ENCODE results near the gene CAMK2G. TPM values are rescaled to one million over a fixed set of nuclear protein-coding genes. Genes with fewer than 3 reads are reported as not detected.

CAMK2G gene
- total and polyA plus RNA-seq, 7 donors: 15.8 to 60.3 (median 50.5) TPM

DNA sequence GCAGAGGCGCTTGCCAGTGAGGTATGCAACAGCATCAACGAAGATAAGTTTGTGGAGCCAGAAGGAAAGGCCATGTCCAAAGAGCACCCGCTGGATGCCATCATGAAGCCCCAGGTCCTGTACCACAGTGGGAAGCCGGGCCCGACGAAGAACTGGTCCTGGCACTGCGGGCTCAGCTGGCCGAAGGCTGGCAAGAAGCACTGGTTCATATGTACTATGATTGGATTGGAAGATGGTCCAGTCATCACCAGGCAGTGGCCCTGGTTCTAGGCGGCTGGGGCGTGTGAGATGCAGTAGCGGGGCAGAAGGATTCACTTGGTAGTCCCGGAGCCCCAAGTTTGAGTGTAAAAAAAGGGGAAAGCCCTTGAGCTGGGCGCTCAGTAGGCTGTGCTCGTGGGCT lies 66.9 kb downstream of the CAMK2G start:
- intact Hi-C loops (cut with DNase I): loop anchor here in 1 of 2 donors (2.0 kb wide), 1 partner anchor 15 kb away; no protein-coding TSS in a partner anchor
- H3K36me3 ChIP-seq (ENCODE audit: insufficient read depth in 1 of 2, low read depth in 1 of 2): peaks cover 11 to 77% of the 10 kb centered on the region in 2 donors
- 95 to 98% (median 96%) methylated on average over 14 of the region's 14 CpGs for WGBS, 3 donors
- no peaks in the 10 kb centered on the region for H3K27me3 ChIP-seq (ENCODE audit: insufficient read depth in 3 of 3, low read length in 2 of 3)
- ATAC-seq (no peak), DNase-seq (peak in 1 of 2 donors; percentile 37)
- H3K4me1 ChIP-seq: peaks cover 17% of the 10 kb centered on the region
- TF ChIP-seq, protein P1, sequence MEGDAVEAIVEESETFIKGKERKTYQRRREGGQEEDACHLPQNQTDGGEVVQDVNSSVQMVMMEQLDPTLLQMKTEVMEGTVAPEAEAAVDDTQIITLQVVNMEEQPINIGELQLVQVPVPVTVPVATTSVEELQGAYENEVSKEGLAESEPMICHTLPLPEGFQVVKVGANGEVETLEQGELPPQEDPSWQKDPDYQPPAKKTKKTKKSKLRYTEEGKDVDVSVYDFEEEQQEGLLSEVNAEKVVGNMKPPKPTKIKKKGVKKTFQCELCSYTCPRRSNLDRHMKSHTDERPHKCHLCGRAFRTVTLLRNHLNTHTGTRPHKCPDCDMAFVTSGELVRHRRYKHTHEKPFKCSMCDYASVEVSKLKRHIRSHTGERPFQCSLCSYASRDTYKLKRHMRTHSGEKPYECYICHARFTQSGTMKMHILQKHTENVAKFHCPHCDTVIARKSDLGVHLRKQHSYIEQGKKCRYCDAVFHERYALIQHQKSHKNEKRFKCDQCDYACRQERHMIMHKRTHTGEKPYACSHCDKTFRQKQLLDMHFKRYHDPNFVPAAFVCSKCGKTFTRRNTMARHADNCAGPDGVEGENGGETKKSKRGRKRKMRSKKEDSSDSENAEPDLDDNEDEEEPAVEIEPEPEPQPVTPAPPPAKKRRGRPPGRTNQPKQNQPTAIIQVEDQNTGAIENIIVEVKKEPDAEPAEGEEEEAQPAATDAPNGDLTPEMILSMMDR (IDR thresholded peaks at IDR 0.05): no peak
- no peak overlapping the region for H3K4me3 ChIP-seq
- H3K27ac ChIP-seq: no peak overlapping the region
- no peaks in the 10 kb centered on the region for H3K9me3 ChIP-seq

DNA sequence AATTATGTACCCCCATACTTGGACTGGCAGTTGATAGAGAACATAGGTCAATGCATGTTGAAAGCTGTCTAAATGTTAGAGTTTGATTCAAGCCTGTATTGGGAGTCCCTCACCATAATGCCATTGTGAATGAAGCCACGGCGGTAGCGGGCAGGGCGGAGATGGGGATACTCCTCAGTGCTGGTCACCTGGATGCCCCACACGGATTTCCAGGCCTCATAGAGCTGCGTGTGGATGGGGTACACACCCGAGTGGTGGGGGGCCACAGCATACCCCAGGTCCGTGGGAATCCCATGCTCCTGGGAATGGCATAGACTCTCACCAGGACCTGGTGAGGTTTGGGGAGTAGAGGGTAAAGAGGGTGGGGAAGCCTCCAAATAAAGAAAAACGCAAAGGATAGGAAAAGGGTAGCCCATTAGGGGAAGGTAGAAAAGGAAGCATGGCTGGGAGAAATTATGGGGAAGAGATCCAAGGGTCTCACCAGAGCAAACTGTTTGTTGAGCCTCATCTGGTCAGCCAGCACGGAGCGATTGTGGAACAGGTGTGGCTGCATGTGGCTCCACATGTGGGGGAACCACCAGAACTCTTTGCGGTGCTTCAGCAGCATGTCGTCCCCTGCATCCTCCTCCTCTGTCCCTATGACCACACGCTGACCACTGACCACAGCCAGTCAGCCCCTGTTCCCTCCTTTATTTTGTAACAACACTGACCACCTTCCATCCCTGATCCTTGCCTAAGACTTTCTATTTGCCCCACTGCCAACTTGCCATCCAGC lies 68.0 kb downstream of the CAMK2G start:
- Histone ChIP-seq H3K9me3 (no peaks in the 10 kb centered on the region), H3K4me3 (no peak overlapping the region), H3K27me3 (ENCODE audit: insufficient read depth in 3 of 3, low read length in 2 of 3) (no peaks in the 10 kb centered on the region), H3K27ac (no peak overlapping the region), H3K36me3 (ENCODE audit: insufficient read depth in 1 of 2, low read depth in 1 of 2) (peaks cover 15 to 87% of the 10 kb centered on the region in 2 donors), H3K4me1 (peaks cover 16% of the 10 kb centered on the region)
- DNase-seq (peak in 1 of 2 donors; percentile 25), ATAC-seq (no peak)
- intact Hi-C loops (cut with DNase I): loop anchor here in 1 of 2 donors (2.0 kb wide), 1 partner anchor 14 kb away; no protein-coding TSS in a partner anchor
- 88 to 93% (median 90%) methylated on average over 14 of the region's 14 CpGs for WGBS, 3 donors
- TF ChIP-seq, protein P1 (IDR thresholded peaks at IDR 0.05): no peak

DNA sequence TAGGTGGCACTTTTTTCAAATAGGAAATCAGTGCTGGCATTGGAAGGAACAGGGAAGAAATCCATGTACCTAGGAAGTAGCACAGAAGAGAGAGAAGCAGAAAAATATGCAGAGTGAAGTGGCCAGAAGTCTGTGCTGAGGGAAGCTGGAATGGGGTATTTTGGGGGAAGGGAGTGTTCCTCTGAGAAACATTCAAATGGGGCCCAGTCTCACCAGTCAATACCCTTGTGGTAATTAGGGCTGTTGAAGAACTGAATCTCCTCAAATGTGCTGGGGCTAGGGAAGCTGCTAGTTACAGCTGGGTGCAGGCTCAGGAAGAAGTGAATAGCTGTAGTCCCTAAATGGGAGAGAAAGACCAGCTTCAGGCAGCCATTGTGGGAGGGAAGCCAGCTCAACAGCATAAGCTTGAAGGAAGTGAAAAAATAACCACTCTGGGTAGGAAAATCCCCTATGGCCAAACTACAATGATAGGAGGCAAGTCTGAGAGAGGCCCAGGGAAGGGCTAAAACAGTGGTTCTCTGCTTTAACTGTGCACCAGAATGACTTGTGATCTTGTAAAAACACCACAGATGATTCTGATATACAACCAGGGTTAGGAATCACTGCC lies 70.6 kb downstream of the CAMK2G start:
- no peaks in the 10 kb centered on the region for H3K27me3 ChIP-seq (ENCODE audit: insufficient read depth in 3 of 3, low read length in 2 of 3)
- DNase-seq: peak in 1 of 2 donors; percentile 3
- H3K36me3 ChIP-seq (ENCODE audit: insufficient read depth in 1 of 2, low read depth in 1 of 2): peaks cover 17 to 100% of the 10 kb centered on the region in 2 donors
- no peaks in the 10 kb centered on the region for H3K9me3 ChIP-seq
- TF ChIP-seq, protein P1 (IDR thresholded peaks at IDR 0.05): no peak
- ATAC-seq: no peak
- intact Hi-C loops (cut with DNase I): loop anchor here in 1 of 2 donors (2.0 kb wide), 1 partner anchor 15 kb away; no protein-coding TSS in a partner anchor
- no peak overlapping the region for H3K27ac ChIP-seq
- no peak overlapping the region for H3K4me3 ChIP-seq
- no peaks in the 10 kb centered on the region for H3K4me1 ChIP-seq

DNA sequence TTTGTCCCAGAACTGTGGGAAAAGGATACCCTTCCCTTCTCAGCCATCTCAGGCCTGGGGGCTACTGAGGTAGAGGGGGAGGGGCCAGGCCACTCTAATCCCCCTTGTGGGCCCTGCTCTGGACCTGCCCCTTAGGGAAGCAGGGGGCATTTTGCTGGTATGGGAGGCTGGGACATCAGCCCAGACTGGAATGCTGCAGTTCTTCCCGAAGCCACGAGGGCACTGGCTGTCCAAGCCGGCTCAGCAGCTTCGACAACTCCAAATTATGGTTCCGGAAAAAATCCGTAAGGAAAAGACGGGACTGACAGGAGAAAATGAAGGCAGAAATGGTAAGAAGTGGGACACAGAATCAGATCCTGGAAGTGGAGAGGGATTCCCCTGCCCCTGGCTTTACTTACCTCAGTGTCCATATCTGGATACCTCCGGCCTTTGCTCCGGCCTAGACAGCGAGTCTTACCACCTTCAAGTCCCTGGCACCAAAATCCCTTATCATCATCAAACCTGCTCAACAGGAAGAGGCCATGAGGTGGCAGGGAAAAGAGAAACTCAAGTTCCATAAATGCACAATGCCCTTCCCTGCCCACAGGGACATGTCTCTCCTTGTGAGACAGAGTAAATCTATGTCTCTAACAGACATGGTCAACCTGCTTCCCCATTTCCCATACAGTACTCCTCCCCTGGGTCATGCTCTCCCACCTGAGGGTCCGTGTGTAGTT lies 71.9 kb downstream of the CAMK2G start:
- Histone ChIP-seq H3K4me1 (no peaks in the 10 kb centered on the region), H3K4me3 (no peak overlapping the region), H3K9me3 (no peaks in the 10 kb centered on the region), H3K36me3 (ENCODE audit: insufficient read depth in 1 of 2, low read depth in 1 of 2) (peaks cover 11 to 100% of the 10 kb centered on the region in 2 donors), H3K27me3 (ENCODE audit: insufficient read depth in 3 of 3, low read length in 2 of 3) (no peaks in the 10 kb centered on the region), H3K27ac (no peak overlapping the region)
- ATAC-seq: peak in 2 of 4 donors; percentile 16 to 22
- intact Hi-C loops (cut with DNase I): loop anchor here in 1 of 2 donors (2.0 kb wide), 1 partner anchor 14 kb away; no protein-coding TSS in a partner anchor
- TF ChIP-seq, protein P1 (IDR thresholded peaks at IDR 0.05): no peak
- peak in 1 of 2 donors; percentile 49 for DNase-seq
- WGBS, 3 donors: 71 to 79% (median 71%) methylated on average over 11 of the region's 11 CpGs
